Endometrium (tissue), 2 donors: Measurements from ENCODE around the gene OR14I1.

Source experiments
- FAIRE-seq: peaks from 2 replicates; lab custom pipeline; 2012; peaks lifted over from hg19 to GRCh38; lab: Jason Lieb, UNC
- donor health status: control.
- donor health status: control.

Gene OR14I1

DNA sequence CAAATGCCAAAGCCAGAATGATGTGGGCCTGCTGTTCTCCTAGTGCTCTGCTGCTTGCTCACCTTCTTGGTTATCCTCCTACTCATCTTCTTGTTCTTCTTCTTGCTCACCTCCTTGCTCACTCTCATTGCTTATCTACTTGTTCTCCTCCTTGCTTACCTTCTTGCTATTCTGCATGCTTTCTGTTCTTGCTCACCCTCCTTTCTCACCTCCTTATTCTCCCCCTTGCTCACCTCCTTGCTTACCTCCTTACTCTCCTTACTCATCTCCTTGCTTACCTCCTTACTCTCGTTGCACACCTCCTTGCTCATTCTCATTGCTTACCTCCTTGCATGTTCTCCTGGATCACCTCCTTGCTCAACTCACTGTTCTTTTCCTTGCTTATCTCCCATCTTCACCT is at the start of gene OR14I1:
OR14I1 (minus strand) TSS at position 53 of the 400 bp plus-strand sequence.
- no peak for FAIRE-seq

DNA sequence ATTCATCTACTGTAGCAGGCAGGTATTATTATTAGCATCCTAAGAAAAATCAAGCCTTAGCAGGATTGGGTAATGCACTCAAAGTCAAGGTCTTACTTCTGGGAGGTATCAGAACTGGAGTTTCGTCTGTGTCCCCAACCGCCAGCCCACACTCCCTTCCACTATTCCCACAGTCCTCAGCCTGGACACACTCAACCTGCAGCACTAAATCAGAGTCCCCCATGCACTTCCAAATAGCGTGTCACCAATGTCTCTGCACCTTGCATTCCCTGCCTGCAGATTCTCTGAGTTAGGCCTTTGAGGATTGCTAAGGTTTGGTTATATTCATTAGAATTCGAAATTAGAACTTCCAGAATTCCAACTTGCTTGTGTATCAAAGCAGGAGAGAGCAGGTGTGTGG is 49.1 kb upstream of the OR14I1 start:
- no peak for FAIRE-seq

DNA sequence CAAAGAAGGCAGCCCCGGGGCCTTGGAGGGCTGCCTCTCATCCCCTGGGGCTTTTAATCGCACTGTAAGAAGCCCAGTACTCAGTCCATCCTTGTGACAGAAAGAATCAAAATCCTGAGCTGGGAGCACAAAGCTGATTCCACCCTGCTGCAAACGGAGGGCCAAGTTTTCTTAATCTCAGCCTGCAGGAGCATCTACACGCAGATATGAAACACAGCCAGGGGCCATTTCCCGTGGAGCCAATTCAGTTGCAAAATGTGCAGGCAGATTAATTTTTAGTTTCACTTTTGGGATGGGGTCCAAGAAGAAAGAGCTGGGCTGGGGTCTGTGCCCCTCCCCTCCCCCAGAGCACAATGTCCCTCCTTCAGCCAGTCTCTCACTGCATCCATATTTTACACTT is 48.6 kb upstream of the OR14I1 start:
- FAIRE-seq: no peak

DNA sequence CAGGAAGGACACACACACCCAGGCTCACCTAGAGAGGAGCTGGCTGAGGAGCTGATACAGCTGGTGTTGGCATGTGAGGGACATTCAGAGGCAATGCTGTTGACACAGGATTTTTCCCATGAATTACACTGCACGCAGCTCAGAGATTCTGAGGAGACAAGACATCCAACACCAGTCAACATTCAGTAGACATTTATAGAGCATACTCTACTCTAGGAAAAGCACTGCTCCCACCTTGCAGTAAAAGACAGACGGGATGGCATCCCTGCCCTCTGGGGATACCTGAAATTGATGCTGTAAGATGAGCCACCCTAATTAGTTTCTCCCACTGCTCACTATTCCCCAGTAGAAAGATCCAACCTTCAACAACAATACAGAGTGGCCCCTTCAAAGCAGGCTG is 47.9 kb upstream of the OR14I1 start:
- no peak for FAIRE-seq

DNA sequence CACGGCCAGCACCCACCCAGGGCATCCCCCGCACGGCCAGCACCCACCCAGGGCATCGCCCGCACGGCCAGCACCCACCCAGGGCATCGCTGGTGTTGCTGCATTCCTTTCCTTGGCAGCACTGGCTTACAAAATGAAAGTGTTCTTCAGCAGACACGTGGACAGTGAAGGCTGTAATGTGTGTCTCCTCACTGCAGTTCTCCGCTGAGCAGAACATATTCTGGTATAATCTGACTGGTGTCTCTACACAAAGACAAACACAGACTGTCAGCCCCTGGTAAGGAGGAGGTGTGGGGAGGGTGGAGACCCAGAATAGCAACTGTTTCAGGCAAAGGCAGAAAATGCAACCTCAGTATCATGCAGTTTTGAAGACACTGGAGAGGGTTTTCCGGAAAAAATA is 45.6 kb upstream of the OR14I1 start:
- FAIRE-seq: no peak

DNA sequence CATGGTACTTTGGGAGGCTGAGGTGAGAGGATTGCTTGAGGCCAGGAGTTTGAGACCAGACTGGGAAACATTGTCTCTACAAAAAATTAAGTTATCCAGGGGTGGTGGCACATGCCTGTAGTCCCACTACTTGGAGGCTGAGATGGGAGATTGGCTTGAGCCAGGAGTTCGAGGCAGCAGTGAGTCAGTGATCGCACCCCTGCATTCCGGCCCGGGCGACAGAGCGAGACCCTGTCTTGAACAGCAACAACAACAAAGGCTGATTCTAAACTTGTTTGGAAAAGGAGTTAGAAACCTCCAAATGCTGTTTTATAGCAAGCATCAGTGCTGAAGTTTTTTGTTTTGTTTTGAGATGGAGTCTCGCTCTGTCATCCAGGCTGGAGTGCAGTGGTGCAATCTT is 38.3 kb upstream of the OR14I1 start:
- no peak for FAIRE-seq

DNA sequence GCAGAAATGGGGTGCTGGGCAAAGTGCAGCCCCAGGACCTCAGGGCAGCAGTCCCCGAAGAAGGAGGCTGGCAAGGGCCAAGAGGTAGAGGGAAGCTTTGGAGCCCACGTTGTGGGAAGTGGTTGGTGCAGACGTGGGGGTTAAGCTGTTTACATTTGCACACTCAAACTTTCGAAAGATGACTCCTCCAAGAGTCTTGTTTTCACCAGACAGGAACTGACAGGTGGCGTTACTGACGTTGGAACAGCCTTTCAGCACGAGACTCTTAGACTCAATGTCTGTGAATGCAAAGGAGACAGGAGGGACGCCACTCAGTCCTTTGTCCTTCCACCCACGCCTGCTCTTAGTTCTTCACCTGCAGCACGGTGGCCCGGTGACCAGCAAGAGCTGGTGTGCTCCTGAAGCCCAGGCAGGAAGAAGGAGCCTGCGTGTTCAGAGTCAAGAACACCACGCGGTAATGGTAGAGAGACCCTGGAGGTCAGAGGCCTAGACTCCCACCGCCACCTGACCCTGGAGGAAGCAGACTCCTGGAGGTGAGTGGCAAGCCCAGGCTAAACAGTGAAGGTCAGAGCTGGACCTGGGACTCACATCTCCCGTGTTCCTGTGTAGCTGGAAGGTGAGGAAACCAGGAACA is 37.1 kb upstream of the OR14I1 start:
- FAIRE-seq: no peak

DNA sequence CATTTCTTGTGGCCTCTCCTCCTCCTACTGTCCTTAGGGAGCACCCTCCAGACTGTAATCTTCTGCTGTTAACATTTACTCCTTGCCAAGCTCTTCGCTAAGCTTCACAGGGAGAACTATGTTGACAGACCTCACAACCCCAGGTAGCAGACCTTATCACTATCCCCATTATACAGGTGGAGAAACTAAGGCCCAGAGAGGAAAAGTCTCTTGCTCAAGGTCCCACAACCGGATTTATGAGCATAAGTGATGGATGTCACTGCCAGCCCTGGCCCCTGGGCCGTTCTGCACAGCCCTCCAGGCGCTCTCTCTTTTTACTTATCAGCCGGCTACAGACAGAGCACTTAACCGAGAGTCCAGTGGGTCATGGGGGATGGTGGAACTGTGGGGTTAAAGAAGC is 34.9 kb upstream of the OR14I1 start:
- FAIRE-seq: no peak

DNA sequence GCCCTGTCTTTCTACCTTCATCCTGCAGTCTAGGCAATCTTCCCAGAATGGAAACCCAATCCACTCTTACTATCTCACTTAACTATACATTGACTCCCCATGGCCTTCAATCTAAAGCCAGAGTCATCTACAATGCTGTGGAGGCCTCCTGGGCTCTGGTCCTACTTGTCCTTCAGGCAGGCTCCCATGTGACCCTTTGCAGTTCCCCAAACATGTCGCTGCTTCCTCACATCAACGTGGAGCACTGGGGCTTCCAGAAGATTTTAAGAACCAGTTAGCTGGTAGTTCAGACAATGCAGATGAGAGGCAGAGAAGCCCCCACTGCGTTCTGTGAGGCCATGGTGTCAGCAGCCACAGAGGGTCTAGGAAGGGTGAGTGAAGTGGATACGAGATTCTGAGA is 34.4 kb upstream of the OR14I1 start:
- FAIRE-seq: no peak

DNA sequence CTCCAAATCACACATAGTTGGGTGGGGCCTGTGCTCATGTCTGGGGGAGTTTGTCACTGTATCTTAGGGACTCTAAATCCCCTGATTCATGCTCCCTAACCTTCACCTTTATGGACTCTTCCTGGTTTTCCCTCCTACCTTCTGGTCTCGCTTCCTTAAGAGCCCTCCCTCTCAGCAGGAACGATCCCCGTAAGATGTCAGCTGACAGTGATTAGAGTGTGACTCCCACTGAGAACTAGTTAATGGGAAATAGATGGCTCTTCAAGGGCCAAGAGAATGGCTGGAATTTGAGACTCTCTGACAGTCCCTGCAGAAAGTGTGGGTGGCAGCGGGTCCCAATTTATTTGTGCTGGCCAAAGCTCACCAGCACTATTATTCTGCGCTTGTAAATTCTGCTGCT is 31.0 kb upstream of the OR14I1 start:
- no peak for FAIRE-seq

DNA sequence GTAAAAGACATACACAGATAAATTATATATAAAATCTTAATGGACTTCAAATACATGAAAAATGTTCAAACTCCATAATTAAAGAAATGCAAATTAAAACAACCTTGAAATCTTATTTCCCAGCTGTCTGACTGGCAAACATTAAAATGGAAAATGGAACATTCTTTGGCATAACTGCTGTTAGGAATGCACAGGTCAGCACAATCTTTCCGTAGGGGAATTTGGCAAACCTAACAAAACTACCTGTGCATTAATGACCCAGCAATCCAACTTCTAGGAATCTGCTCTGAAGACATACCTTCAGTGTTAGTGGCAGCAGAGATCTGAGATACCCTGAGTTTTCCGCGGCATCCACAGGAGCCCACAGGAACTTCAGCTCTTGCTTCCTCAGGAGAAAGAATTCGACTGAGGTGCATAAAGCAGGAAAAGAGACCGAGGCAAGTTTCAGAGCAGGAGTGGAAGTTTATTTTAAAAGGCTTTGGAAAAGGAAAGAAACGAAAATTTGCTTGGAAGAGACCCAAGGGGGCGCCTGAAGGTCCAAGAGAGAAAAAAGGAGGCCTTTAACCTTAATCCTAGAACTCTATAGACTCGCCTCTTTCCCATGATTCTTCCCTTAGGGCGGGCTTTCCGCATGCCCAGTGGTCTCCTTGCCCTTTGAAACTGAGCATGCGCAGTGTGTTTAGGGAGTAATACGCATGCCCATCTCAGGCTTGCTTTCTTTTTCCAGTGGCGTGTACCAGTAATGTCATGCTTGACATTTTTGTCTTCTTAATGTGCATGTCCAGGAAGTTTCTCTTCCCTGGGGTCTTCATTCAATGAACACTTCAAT is 28.2 kb upstream of the OR14I1 start:
- no peak for FAIRE-seq

DNA sequence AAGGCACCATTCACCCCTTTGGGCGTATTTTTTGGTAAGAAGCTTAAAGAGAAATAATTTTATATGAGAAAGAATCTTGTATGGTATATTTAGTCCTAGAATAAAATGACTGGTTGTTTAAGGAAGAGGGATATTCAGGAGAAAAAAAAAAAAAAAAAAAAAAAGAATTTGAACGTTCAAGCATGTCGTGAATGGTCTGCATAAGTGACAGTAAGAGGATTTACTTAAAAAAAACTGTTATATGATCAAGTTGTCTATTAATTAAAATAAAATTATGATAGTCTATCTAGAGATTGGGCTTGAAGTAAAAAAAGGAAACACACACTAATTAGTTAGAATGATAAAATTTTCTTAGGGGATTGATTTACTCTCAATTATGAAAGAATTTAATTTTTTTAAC is 11.7 kb upstream of the OR14I1 start:
- no peak for FAIRE-seq

DNA sequence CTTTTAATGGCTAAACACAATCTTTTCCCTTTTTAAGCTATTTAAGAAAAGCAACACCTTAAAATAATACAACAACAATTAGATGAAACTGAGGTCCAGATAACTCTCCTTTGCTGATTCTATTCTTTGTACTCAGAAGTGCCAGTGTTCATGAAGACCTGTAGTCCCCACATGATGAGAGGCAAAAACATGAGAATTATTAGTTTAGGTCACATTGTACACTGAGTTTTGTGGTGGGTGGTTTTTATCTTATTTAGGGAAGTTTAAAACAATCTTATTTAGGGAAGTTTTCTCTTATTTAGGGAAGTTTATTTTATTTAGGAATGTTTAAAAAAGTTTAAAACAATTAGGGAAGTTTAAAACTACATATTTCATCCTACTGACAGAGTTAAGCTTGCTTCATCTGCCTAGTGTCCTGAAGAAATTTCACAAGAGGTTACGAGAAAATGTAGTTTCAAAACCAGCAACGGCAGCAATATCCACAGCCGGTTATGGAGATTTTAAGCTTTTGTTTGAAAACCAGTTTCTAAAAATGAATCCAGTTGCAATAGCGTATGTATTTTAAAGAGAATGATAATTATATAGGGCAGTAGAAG is 7.8 kb upstream of the OR14I1 start:
- no peak for FAIRE-seq

DNA sequence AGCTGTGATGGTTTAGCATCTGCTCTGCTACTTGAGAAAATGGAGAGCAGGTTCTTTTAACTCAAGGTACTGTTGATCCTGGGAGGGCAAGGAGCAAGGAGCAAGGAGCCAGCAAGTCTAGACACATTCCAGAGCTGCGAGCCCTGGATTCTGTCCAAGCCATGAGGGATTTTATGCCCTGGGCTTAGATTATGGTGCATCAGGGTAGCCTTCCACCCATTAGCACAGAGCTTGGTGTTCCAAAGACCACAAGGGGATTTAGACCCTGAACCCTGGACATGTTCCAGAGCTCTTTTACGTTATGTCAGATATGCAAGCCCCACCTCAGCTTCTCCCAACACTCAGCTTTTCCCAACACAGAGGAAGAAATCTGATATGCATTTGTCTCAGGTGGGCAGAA is 2.0 kb upstream of the OR14I1 start:
- no peak for FAIRE-seq

DNA sequence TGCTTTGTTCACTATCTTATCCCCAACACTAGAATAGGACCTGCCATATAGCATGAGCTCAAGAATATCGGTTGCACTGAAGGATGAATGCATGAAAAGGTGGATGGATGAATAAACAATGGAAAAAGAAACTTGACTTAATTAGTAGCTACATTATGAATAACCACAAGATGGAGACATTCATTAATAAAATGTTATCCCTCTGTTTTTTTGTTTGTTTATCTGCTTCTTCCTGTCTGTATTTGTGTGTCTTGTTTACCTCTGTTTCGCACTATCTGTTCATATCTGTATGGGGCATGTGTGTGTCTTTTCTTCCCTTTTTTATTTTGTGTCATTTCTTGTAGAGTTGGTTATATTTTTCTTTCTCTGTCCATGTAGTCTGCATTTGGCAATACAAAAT is 1.1 kb upstream of the OR14I1 start:
- FAIRE-seq: no peak

DNA sequence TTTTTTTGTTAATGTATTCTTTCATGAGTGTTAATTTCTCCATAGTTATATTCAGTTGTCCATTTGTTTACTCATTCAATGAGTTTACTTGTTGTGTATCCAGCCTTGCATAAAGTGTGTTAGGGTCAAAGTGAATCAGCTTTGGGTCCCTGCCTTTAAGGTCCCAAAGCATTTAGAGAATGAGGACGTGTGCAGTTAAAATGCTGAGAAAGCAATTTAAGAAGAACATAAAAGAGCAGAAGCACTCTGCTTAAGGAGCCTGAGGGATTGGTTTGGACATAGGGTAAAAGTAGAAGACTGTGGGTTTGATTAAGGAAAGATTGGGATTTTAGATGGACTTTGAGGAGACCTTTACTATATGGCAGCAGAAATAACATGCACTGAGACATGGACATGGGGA is 3.5 kb downstream of the OR14I1 start:
- FAIRE-seq: no peak

DNA sequence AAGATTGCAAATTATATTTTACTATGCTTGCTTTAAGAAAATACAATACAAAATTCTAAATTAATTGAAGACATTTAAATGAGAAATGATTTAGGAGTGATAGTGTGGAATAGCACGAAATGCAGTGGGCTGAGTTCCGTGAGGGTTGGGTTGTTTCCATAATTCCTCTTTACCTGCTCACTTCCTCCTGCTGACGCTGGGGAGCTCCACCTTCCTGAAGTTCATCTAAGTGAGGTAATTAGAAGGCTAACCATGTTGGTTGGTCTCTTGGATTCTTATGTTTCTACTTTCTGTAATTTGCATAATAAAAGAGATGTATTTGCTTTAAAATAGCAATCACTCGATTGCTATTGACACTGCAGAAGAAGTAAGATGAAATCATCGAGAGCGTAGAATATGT is 4.7 kb downstream of the OR14I1 start:
- no peak for FAIRE-seq

DNA sequence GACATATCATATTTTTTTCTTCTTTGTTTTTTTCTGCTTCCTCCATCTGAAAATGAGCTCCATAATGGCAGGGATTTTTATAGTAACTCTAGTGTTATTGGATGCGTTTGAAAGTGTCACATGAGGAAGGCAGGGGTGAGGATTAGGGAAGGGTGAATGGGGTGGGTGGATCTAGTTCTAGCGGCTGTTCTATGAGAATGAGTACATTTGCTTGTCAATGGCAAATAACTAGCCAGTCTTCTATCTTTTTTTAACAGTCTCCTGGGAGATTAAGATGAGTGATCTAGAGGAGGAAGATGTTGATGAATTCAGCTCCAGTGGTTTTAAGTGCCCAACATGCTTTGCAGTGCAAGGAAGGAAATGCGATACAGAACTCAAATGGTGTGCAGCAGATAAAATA is 5.8 kb downstream of the OR14I1 start:
- FAIRE-seq: no peak

DNA sequence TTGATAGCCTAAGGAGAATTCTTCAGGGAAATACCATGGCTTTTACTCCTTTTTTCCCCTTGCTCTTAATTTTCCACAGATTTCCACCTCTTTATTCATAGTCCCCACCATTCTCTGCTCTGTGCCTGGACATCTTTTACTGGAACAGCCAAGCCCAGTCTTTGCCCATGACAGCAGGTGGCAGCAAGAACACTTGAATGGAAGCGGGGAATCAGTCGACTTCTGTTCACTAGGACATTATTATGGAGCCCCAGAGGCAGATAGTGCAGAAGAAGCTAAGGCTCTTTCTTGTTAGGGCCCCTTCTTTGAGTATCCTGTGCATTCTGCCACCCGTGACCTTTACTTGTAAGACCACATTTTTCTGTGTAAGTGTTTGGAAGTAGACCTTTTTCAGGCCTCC is 6.3 kb downstream of the OR14I1 start:
- FAIRE-seq: no peak

DNA sequence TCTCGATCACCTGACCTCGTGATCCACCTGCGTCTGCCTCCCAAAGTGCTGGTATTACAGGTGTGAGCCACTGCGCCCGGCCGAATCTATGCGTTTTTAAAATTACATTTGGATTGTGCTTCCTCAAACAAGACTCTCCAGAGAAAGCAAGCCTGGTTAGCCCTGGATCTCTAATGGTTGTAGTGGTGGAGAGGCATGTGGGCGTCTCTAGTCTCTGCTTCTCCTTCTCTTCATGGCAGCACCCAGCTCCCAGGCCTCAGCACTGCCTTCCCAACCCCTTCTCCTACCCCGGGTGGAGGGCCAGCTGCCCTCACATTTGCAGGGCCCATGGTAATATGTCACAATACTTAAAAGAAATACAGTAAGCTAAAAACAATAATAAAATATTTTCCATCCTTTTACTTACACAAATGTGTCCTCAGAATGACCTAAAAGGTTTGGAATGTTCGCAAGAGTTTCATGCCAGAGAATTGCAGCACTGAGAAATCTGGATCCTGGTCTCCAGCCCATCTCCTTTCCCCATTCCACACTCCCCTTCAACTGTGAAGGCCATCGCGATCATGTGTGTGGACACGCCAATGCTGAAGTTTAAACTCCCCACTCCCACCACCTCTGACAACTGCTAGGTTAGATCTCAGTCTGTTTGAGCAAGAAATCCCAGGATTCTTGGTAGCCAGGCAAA is 7.0 kb downstream of the OR14I1 start:
- FAIRE-seq: no peak

DNA sequence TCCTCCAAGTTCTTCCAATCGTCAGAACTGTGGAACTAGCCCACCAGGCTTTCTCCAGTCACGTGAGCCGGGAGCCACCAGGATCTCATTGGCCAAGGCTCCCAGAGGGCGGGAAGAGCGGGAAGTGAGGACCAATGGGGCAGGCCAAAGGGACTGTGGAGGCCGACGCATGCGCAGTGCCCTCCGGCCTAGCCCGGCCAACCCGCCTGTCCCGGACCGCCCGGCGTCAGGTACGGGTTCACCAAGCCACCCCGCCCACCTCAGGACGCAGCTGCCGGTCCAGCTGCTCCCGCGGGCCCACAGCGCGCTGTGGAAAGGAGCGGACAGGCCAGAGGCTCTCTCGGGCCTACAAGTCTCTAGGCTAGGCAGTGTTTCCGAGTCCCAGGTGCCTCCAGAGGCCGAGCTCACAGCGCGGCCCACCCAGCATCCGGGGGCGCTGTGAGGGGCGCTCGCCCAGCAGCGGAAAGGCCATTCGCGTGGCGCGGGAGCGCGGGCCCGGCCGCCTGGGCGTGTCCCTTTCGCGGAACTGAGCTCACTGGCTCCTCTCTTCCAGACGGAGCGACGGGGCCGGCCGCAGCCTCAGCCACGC is 10.9 kb downstream of the OR14I1 start:
- no peak for FAIRE-seq

DNA sequence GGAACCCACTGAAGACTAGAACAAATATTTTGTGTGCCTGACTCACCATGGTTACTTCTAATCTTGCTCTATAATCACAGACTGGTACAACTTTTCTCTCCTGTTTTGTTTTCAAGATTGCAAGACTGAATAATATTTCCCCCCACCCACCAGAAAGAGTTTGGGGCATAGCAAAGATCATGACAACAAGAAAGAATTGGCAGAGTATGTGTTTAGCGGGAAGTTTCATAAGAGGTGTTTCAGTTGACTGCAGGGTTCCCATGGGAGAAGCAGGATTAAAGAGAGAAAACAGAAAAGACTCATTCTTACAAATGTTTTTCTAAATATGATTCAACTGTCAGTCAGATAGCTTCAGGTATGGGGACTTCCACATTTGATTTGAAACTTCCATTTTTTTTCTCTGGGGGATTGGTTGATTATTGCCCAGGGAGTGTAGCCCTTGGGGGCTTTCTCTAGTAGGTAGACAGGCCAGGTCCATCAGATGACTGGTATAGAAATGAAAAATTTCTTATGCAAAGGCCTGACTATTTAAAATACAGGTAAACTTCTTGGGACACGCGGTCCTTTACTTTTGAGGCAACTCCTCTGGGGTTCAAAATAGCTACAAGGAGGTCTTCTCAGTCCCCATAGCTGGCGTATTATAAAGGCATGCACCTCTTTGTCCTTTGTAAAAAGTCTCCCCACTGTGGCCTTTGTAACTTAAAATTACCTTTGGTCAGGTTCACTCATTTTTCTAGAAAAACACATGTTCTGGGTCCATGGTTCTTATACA is 13.9 kb downstream of the OR14I1 start:
- no peak for FAIRE-seq
